Measurements from ENCODE around the gene IL12RB1.

DNA sequence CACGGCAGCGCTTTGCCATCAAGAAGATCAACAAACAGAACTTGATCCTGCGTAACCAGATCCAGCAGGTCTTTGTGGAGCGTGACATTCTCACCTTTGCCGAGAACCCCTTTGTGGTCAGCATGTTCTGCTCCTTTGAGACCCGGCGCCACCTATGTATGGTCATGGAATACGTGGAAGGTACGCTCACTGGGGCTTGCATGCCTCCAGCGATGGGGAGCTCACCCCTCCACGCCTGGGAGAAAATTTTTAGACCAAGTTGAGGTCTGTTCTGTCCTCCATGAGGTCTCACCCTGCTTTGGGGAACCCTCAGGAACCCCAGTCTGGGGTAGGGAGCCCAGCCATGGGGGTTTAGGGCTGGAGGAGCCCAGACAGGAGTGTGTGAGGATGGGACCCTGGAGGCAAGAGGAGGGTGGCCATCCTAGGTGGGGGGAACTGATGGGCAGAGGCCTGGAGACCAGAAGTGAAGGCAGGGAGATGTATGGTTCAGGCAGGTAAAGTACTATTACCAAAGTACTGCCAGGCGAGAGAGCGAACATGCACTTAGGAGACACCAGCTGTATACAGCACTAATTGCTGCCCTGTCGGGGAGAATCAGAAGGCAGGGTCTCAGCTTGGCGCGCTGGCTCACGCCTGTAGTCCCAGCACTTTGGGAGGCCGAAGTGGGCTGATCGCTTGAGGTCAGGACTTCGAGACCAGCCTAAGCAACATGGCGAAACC, 43.9 kb upstream of the IL12RB1 start:
- TF ChIP-seq, protein P1, sequence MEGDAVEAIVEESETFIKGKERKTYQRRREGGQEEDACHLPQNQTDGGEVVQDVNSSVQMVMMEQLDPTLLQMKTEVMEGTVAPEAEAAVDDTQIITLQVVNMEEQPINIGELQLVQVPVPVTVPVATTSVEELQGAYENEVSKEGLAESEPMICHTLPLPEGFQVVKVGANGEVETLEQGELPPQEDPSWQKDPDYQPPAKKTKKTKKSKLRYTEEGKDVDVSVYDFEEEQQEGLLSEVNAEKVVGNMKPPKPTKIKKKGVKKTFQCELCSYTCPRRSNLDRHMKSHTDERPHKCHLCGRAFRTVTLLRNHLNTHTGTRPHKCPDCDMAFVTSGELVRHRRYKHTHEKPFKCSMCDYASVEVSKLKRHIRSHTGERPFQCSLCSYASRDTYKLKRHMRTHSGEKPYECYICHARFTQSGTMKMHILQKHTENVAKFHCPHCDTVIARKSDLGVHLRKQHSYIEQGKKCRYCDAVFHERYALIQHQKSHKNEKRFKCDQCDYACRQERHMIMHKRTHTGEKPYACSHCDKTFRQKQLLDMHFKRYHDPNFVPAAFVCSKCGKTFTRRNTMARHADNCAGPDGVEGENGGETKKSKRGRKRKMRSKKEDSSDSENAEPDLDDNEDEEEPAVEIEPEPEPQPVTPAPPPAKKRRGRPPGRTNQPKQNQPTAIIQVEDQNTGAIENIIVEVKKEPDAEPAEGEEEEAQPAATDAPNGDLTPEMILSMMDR (IDR thresholded peaks at IDR 0.05): no peak
- no peak for TF ChIP-seq POLR2A (IDR thresholded peaks at IDR 0.05)

All from adrenal gland (tissue), 5 donors.